OCI-LY3 (cell line): ENCODE results near the gene DNAH10.

Source experiments
- EZH2phosphoT487 ChIP-seq: fragments of 200-600 bp; shearing (Covaris generic); IDR thresholded peaks from 2 replicates; pipeline ENCODE4 v1.6.1; 2018; ENCODE audit warnings: antibody characterized with exemption, mixed run types, low read depth
- TF ChIP-seq, protein P1 (sequence below): fragments of 200-600, 300-600 bp; sonication (generic); IDR thresholded peaks from 2 replicates; pipeline ENCODE4 v1.5.1; 2014; ENCODE audit warnings: antibody characterized with exemption, low read length, low read depth

DNA sequence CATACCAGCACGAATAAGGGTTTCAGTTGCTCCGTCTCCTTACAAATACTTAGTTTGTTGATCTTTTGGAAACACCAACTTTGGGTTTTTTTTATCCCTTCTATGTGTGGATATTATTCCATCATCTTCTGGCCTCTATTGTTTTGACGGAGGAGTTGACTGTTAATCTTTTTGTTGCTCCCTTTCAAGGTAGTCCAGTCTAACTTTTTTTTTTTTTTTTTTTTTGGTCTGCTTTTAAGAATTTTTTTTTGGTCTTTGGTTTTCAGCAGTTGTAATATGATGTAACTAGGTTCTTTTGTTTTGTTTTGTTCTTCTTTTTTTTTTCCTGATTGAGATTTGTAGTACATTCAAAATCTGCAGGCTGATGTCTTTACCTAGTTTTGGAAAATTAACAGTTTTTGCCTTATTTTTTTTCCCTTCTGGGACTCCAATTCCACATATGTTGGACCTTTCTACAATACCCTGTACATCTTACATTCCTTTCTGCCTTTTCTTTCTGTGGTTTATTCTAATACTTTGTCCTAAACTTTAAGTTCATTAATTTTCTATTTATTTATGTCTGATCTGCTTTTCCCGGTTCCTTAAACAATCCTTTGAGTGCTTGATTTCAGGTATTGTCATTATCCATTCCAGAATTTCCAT is 54.9 kb downstream of the DNAH10 start:
- TF ChIP-seq, protein P1, sequence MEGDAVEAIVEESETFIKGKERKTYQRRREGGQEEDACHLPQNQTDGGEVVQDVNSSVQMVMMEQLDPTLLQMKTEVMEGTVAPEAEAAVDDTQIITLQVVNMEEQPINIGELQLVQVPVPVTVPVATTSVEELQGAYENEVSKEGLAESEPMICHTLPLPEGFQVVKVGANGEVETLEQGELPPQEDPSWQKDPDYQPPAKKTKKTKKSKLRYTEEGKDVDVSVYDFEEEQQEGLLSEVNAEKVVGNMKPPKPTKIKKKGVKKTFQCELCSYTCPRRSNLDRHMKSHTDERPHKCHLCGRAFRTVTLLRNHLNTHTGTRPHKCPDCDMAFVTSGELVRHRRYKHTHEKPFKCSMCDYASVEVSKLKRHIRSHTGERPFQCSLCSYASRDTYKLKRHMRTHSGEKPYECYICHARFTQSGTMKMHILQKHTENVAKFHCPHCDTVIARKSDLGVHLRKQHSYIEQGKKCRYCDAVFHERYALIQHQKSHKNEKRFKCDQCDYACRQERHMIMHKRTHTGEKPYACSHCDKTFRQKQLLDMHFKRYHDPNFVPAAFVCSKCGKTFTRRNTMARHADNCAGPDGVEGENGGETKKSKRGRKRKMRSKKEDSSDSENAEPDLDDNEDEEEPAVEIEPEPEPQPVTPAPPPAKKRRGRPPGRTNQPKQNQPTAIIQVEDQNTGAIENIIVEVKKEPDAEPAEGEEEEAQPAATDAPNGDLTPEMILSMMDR, result no peak
- TF ChIP-seq EZH2phosphoT487, result no peak
